Measurements from ENCODE around the gene ERN1.
A peak's percentile ranks its signal among the peaks of the same experiment; 100 is the strongest.
"Not testable (repeated sequence)": the region's sequence is repeated elsewhere in the genome, so short reads cannot be mapped to it uniquely, and the experiment has no call there.

ERN1 gene

GRCh38 chr17:64032081-64032480, 97.9 kb downstream of the ERN1 start:
- no peak for DNase-seq

GRCh38 chr17:64028874-64029464, 101.0 kb downstream of the ERN1 start:
- DNase-seq, result peak in 27 of 51 donors; percentile 3 to 65 (median 33)

DNA sequence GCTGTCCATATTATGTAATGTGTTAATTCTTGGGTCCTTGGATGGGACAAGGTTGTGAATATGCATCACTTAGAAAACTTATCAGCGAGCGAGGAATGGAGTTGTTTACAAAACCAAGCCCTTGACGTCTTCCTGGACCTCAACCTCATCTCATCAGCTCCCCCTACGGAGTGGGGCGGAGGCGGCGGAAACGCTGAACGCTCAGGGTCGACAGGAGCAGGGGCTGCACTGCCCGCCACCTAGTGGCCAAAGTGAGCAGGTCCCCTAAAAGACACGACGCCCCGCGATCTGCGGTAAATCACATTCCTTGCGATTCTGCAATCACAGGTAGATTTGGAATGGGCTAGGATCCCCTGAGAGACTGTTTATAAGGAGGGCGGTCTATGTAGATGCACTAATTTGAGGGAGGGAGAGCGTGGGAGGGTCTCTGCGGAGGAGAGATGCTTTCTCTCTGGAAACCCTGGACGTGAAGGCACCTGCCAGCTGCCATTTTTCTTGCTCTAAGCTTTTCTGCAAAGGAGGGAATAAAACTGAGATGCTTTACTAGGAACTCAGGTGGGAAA, 104.1 kb downstream of the ERN1 start:
- peak in 17 of 51 donors; percentile 3 to 48 (median 19) for DNase-seq

DNA sequence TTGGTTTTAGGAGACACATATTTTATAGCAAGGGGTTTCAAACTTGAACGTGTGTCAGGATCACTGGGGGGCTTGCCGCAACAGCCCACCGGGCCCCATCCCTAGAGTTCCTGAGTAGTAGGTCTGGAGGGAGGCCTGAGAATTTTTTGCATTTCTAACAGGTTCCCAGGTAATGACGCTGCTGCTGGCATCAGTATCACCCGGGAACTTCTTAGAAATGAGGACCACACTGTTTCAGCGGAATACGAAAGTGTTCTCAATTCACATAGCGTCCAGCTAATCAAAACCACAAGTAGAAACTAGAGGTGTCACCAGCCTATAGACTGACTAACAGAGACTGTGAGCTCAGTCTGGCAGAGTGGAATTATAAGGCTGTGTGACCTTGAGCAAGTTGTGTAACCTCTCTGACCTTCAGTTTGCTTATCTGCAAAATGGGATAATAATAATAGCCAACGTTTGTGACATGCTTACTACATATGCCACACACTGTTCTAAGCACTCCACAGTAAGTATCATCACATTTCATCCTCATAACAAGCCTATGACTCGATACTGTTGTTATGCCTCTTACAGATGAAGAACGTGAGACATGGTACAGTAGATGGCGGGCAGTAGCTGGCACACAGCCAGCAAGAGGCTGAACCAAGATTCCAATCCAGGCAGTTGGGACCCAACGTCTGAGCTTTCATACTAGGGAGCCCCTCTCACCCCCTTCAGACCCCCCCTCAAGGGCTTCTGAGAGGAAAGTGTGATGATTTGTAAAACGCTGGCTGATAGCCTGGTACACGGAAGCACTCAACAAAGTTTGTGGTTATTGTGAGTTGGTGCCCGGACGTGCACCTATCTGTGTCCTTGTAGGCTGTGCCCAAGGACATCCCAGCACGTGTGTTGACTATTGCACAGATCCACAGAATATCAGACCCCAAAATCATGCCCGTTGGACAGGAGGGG, 104.9 kb downstream of the ERN1 start:
- DNase-seq, result no peak

DNA sequence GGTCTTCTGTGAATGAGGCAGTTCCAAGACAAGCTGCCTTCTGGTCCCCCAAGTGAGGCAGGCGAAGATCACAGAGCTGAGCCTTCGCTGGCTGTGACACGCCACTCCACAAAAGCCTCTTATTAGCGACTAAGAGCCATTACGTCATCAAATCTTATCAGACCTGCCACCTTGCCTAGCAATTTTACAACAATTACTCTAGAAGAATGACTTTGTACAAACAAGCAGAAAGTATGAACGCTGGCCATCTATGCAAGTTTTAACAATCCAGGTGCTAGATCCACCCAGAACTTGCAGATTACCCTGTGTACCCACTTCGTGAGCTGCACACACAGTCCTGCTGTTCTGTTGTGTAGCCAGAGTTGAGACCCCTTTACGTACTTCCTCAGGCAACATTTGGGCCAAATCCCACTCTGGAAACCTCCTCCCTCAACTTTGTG, 105.7 kb downstream of the ERN1 start:
- no peak for DNase-seq

- DNase-seq, result no peak
Measured at GRCh38 chr17:64022611-64023063, 107.3 kb downstream of the ERN1 start.

- peak in 3 of 51 donors; percentile 4 to 18 (median 15) for DNase-seq
Measured at GRCh38 chr17:64020056-64020766, 109.7 kb downstream of the ERN1 start, which contains the start of gene ICAM2. Gene ICAM2, minus strand, starts transcription at chr17:64020633. Its CDS starts 13,942 bp downstream, at chr17:64006691.

DNA sequence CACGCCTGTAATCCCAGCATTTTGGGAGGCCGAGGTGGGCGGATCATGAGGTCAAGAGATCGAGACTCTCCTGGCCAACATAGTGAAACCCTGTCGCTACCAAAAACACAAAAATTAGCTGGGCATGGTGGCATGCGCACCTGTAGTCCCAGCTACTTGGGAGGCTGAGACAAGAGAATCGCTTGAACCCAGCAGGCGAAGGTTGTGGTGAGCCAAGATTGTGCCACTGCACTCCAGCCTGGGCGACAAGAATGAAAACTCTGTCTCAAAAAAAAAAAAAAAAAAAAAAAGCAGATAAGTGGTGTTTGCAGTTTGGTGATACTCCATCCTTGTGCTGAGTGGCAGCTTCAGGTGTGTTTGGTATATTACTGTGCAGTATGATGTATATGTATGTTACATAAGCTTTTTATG, 110.4 kb downstream of the ERN1 start:
- DNase-seq, result not testable (repeated sequence)

GRCh38 chr17:64017381-64017980, 112.5 kb downstream of the ERN1 start:
- no peak for DNase-seq

DNA sequence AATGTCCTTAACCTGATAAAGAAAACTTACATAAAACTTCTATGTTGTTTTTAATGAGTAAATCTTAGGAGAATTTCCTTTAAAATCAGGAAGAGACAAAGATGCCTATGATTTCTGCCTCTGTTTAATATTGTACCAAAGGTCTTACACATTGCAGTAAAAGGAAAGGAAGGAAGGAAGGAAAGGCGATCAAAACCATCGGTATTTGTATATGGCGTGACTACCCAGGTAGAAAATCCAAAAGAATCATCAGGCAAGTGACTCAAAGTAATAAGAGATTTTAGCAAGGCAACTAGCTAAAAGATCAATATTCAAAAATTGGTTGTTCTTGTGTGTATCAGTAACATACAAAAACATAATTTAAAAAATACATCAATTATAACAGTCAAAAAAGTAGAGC, 113.0 kb downstream of the ERN1 start:
- no peak for DNase-seq

- no peak for DNase-seq
Measured at GRCh38 chr17:64016231-64016784, 113.6 kb downstream of the ERN1 start.

GRCh38 chr17:64015447-64015846, 114.5 kb downstream of the ERN1 start:
- DNase-seq, result no peak

DNA sequence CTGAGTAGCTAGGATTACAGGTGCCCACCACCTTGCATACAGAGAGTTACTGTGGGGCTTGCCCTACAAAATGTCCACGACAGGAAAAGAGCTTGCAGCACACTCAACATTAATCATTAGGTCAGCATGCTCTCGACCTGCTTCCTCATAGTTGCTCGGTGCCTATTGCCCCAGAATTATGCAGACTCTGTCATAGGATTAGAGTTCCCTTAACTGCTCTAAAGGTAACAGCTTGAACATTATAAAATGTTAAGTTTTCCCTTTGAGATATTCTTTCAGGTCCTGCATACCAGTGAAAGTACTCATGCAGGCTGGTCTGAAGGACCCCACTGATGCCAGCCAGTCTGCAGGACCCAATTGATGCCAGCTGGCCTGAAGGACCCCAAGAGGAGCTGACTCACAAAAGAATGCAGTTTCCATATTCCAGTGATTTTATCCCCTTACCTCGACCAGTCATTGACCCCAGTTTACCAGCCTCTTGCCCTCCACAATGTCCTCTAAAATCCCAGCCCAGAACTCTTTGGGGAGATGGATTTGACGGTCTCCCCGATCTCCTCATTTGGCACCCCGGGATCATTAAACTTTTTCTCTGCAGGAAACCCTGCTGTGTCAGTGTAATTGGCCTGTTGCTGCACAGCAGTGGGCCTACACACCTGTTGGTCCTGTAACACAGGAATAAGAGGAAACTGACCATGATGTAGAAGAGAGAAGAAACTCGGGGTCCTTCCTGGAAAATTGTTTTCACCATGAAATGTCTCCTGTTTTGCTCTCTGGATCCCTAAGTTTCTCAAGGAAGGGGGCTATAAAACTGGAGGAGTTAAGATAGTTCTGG, 120.2 kb downstream of the ERN1 start:
- DNase-seq, result no peak

GRCh38 chr17:64008830-64009229, 121.1 kb downstream of the ERN1 start:
- no peak for DNase-seq

DNA sequence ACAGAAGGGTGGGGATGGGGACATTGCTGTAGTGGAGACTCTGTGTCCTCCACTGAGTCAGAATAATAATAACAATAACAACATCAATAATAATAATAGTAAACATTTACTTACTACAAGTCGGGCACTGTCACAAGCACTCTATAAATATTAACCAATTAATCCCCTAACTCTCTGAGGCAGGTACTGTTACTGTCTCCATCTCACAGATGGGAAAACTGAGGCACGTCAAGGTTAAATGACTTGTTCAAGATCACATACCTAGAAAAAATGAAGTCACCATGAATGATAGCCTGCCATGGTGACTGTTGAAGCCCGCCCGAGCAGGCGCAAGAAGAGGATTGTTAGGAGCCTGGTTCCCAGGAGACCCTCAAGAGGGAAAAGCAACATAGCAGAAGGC, 121.6 kb downstream of the ERN1 start:
- no peak for DNase-seq

- no peak for DNase-seq
Measured at GRCh38 chr17:64007838-64008282, 122.1 kb downstream of the ERN1 start.

DNA sequence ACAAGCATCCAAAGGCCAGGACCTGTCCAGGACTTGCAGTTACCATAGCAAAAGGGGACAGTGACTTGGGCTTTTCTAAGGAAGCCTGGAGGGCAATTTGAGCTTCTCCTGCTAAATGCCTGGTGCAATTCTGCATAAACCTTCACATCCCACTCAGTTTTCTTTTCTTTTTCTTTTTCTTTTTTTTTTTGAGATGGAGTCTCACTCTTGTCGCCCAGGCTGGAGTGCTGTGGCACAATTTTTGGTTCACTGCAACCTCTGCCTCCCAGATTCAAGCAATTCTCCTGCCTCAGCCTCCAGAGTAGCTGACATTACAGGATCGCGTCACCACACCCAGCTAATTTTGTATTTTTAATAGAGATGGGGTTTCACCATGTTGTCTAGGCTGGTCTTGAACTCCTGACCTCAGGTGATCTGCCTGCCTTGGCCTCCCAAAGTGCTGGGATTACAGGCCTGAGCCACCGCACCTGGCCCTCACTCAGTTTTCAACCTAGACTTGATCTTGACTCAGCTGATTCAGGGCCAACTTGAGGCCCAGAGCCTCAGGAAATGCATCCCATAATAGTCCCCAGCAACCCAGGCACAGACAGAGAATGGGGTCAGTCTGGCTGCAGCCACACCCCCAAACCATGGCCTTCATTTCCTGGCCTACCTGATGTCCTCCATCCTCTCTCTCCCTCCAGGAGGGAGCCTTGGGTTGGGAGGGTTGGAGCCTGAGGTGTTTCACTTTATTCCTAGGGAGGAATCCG, 122.7 kb downstream of the ERN1 start:
- DNase-seq, result not testable (repeated sequence)

GRCh38 chr17:64006361-64007088, 123.4 kb downstream of the ERN1 start:
- DNase-seq, result no peak

Data from hypothalamus (tissue), 51 donors.